Karpas-422 (cell line): ENCODE results near the gene INTS3. TPM values are rescaled to one million over a fixed set of nuclear protein-coding genes. Genes with fewer than 3 reads are reported as not detected.
A peak's percentile ranks its signal among the peaks of the same experiment; 100 is the strongest.

Experiments
- DNase-seq: peaks from one replicate; pipeline ENCODE4 v3.0.0-alpha.2; 2015
- H2AFZ ChIP-seq: fragments of 200-600 bp; sonication (generic); 2 replicates; pipeline ENCODE4 v1.6.1; 2014; ENCODE audit warnings: antibody characterized with exemption, low read length, mixed read lengths
- H3K27ac ChIP-seq: fragments of 200-600 bp; sonication (generic); 2 replicates; pipeline ENCODE4 v1.5.1; 2014; ENCODE audit warnings: mild to moderate bottlenecking, low read length, moderate library complexity
- H3K27me3 ChIP-seq: fragments of 200-600 bp; sonication (generic); 2 replicates; pipeline ENCODE4 v1.6.1; 2014; ENCODE audit warnings: low read length, mixed read lengths
- H3K36me3 ChIP-seq: fragments of 200-600 bp; sonication (generic); 2 replicates; pipeline ENCODE4 v1.6.1; 2014; ENCODE audit warnings: low read length, mixed read lengths; ENCODE audit not compliant: insufficient read depth
- H3K4me1 ChIP-seq: fragments of 200-600 bp; sonication (generic); 2 replicates; pipeline ENCODE4 v1.6.1; 2014; ENCODE audit warnings: mild to moderate bottlenecking, low read length, mixed read lengths
- H3K4me2 ChIP-seq: fragments of 200-600 bp; sonication (generic); 2 replicates; pipeline ENCODE4 v1.6.1; 2014; ENCODE audit warnings: low read length, low read depth, mild to moderate bottlenecking; ENCODE audit not compliant: poor library complexity, severe bottlenecking
- H3K4me3 ChIP-seq: fragments of 200-600 bp; sonication (generic); 2 replicates; pipeline ENCODE4 v1.5.1; 2014; ENCODE audit warnings: mild to moderate bottlenecking, antibody characterized with exemption, low read length, mixed read lengths
- H3K79me2 ChIP-seq: fragments of 200-600 bp; sonication (generic); 2 replicates; pipeline ENCODE4 v1.6.1; 2014; ENCODE audit warnings: mild to moderate bottlenecking, low read length, mixed read lengths
- H3K9ac ChIP-seq: fragments of 200-600 bp; sonication (generic); 2 replicates; pipeline ENCODE4 v1.6.0; 2014; ENCODE audit warnings: low read length
- H3K9me2 ChIP-seq: fragments of 200-600 bp; sonication (generic), shearing (Covaris generic); replicated peaks from 2 replicates; pipeline ENCODE4 v1.6.0; 2014; ENCODE audit warnings: mild to moderate bottlenecking, low read length, moderate library complexity; ENCODE audit not compliant: insufficient read depth
- H3K9me3 ChIP-seq: fragments of 300-700, 200-600 bp; sonication (generic); 2 replicates; pipeline ENCODE4 v1.6.1; 2014; ENCODE audit warnings: low read length, mixed read lengths
- H4K20me1 ChIP-seq: fragments of 200-600 bp; sonication (generic); 2 replicates; pipeline ENCODE4 v1.6.1; 2014; ENCODE audit warnings: mild to moderate bottlenecking, antibody characterized with exemption, low read length, low read depth; ENCODE audit not compliant: insufficient read depth
- total RNA-seq: library from RNA; depleted of rRNA; stranded (reverse); fragments of >200 nt; shearing (Covaris generic); gene quantifications from 2 replicates; pipeline ENCODE4 v1.2.3, GENCODE V29; 2014; ENCODE audit warnings: low replicate concordance

The INTS3 gene
- total RNA-seq, 1 experiment from 2014 or later, result 65.4 TPM

- no peak overlapping the region for H3K27ac ChIP-seq
- H3K9me2 ChIP-seq, result no peaks in the 10 kb centered on the region
- H3K4me2 ChIP-seq, result no peak overlapping the region
- peak; percentile 94 for DNase-seq
- H2AFZ ChIP-seq, result no peak overlapping the region
- no peak overlapping the region for H3K9ac ChIP-seq
- no peaks in the 10 kb centered on the region for H3K79me2 ChIP-seq
- H3K36me3 ChIP-seq, result no peaks in the 10 kb centered on the region
- no peaks in the 10 kb centered on the region for H4K20me1 ChIP-seq
- peaks cover 19% of the 10 kb centered on the region for H3K4me1 ChIP-seq
- H3K4me3 ChIP-seq, result no peak overlapping the region
- H3K27me3 ChIP-seq, result no peaks in the 10 kb centered on the region
- H3K9me3 ChIP-seq, result no peaks in the 10 kb centered on the region
Observed at GRCh38 chr1:153796786-153797659, 69.2 kb downstream of the INTS3 start.

DNA sequence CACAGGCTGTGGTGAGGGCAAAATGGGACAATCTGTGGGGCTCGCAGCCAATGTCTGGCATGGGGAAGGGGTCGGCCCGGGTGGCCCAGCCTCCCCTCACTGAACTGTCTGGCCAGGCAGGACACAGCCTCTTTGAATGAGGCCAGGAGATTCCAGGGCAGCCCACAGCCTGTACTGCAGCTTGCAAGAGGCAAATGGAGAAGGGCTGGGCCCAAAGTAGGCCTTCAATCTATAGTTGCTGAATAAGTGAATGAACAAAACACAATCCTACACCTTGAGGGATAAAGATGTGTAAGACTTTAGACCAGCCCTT is 70.6 kb downstream of the INTS3 start:
- H2AFZ ChIP-seq, result no peak overlapping the region
- H3K79me2 ChIP-seq, result no peaks in the 10 kb centered on the region
- peak overlapping the region; percentile 18; the same call in 1 of the 2 replicates for H3K9ac ChIP-seq
- H4K20me1 ChIP-seq, result no peaks in the 10 kb centered on the region
- H3K27me3 ChIP-seq, result no peaks in the 10 kb centered on the region
- DNase-seq, result no peak
- no peaks in the 10 kb centered on the region for H3K36me3 ChIP-seq
- H3K4me3 ChIP-seq, result no peak overlapping the region
- 0 out of 2 replicates have a peak, but pooled peaks cover under 1% of the 10 kb centered on the region for H3K9me2 ChIP-seq
- peaks cover 19% of the 10 kb centered on the region for H3K4me1 ChIP-seq
- H3K9me3 ChIP-seq, result no peaks in the 10 kb centered on the region
- H3K27ac ChIP-seq, result peak overlapping the region; percentile 49
- H3K4me2 ChIP-seq, result no peak overlapping the region

DNA sequence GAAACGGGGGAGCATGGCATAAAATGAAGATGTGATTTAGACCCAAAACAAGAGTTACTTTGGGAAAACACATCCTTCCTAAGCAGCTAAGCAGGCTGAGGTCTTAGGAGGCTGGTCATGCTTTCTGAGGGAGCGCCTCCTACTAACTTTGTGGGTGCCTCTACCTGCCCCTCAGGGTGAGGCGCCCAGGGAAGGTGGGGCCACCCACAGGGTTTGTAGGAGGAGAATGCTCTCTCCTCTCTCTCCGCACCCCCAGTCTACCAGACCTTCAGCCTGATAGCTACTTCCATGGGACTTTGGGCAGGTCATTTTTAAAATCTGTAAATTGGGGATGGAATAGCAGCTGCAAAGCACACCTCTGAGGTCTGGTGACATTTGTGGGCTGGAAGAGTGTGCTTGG is 71.2 kb downstream of the INTS3 start:
- Histone ChIP-seq H3K9me2 (0 out of 2 replicates have a peak, but pooled peaks cover 3% of the 10 kb centered on the region), H4K20me1 (no peaks in the 10 kb centered on the region), H3K79me2 (no peaks in the 10 kb centered on the region), H3K27me3 (no peaks in the 10 kb centered on the region), H3K9me3 (no peaks in the 10 kb centered on the region), H2AFZ (no peak overlapping the region), H3K9ac (peak overlapping the region; percentile 18; the same call in 1 of the 2 replicates), H3K4me3 (no peak overlapping the region), H3K4me2 (no peak overlapping the region), H3K4me1 (peaks cover 19% of the 10 kb centered on the region), H3K27ac (peak overlapping the region; percentile 49), H3K36me3 (no peaks in the 10 kb centered on the region)
- no peak for DNase-seq

DNA sequence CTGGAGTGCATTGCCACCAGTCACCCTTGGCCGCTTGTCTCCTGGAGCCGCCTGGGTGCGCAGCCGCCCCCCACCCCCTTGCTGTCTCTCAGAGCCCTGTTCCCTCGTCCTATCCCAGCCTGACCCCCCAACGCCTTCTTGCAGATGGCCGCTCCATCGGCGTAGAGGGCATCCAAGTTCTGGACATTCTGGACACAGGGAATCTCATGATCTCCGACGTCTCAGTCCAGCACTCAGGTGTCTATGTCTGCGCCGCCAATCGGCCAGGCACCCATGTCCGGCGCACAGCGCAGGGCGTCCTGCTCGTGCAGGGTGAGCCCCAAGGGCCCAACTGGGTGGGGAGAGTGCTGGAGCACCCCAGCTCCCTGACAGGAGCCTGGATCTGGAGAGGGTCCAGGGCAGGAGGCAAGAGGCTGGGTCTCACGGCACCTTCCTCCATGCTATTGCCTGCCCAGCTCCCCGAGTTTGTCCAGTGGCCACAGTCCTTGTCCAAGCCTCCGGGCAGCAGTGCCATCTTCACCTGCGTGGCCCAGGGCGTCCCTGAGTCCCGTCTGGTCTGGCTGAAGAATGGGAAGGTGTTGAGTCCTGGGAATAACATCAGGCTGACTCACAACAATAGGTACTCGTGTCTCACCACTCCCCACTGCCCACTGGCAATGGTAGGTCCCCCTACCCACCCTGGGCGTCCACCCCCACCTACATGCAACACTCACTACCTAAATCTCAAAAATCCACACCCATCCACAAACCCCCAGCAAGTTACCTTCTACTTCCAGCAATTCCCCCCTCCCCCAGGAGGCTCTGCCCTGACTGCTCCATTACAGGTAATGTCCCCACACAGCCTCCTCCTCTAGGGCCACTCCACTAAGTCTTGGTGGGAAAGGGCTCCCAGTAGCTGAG is 72.0 kb downstream of the INTS3 start:
- no peaks in the 10 kb centered on the region for H4K20me1 ChIP-seq
- no peak overlapping the region for H3K4me2 ChIP-seq
- H2AFZ ChIP-seq, result no peak overlapping the region
- H3K9ac ChIP-seq, result no peak overlapping the region
- H3K27ac ChIP-seq, result no peak overlapping the region
- no peaks in the 10 kb centered on the region for H3K27me3 ChIP-seq
- peaks cover 19% of the 10 kb centered on the region for H3K4me1 ChIP-seq
- no peak for DNase-seq
- no peaks in the 10 kb centered on the region for H3K9me3 ChIP-seq
- H3K9me2 ChIP-seq, result 0 out of 2 replicates have a peak, but pooled peaks cover 3% of the 10 kb centered on the region
- H3K79me2 ChIP-seq, result no peaks in the 10 kb centered on the region
- H3K4me3 ChIP-seq, result no peak overlapping the region
- no peaks in the 10 kb centered on the region for H3K36me3 ChIP-seq

DNA sequence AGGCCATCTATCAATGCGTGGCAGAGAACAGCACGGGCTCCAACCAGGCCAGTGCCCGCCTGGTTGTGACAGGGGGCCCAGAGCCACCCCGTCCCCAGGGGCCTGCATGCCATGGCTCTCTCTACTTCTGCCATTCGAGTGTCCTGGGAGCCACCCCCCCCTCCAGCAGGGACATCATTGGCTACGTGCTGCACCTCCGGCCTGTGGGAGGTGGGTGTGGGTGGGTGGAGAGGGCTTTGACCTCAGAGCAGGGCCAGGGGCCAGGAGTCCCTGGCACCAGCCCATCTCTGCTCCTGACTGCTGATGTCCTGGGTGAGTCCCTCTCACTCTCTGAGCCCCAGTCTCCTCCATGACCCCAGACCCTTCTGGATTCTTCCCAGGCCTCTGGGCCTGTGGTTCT is 72.7 kb downstream of the INTS3 start:
- no peak for DNase-seq
- Histone ChIP-seq H3K4me2 (no peak overlapping the region), H3K9me2 (0 out of 2 replicates have a peak, but pooled peaks cover 3% of the 10 kb centered on the region), H3K79me2 (no peaks in the 10 kb centered on the region), H3K4me1 (peaks cover 25% of the 10 kb centered on the region), H3K27ac (no peak overlapping the region), H3K9me3 (no peaks in the 10 kb centered on the region), H3K9ac (no peak overlapping the region), H3K4me3 (no peak overlapping the region), H2AFZ (no peak overlapping the region), H4K20me1 (no peaks in the 10 kb centered on the region), H3K27me3 (no peaks in the 10 kb centered on the region), H3K36me3 (no peaks in the 10 kb centered on the region)

DNA sequence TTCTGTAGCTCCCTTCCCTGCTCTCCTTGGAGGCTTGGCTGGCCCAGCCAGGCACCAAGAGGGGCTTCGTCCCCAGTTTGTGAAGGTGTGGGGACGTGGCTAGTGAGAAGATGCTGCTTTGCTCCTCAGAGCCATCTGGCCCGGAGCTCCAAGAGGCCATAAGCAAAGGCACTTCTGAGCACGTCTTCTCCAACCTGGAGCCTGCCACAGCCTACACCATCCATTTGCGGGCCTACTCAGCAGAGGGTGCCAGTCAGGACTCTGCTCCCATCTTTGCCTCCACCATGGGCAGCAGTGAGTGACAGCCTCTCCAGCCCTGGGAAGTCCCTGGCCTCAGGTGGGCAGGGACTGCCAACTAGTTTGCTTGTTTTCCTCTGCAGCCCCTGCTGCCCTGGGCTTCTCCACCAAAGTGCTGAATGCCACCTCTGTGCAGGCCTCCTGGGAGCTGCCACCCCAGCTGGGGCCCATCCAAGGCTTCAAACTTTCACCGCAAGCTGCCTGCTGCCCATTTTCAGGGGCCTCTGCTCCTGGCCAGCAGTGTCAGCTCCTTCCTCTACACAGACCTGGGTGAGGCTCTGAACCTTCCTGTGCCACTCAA is 73.3 kb downstream of the INTS3 start:
- Histone ChIP-seq H3K9me3 (no peaks in the 10 kb centered on the region), H3K9me2 (0 out of 2 replicates have a peak, but pooled peaks cover 3% of the 10 kb centered on the region), H2AFZ (no peak overlapping the region), H3K79me2 (no peaks in the 10 kb centered on the region), H3K36me3 (no peaks in the 10 kb centered on the region), H3K4me2 (no peak overlapping the region), H3K27ac (no peak overlapping the region), H3K9ac (no peak overlapping the region), H3K27me3 (no peaks in the 10 kb centered on the region), H4K20me1 (no peaks in the 10 kb centered on the region), H3K4me3 (no peak overlapping the region), H3K4me1 (peaks cover 31% of the 10 kb centered on the region)
- no peak for DNase-seq

DNA sequence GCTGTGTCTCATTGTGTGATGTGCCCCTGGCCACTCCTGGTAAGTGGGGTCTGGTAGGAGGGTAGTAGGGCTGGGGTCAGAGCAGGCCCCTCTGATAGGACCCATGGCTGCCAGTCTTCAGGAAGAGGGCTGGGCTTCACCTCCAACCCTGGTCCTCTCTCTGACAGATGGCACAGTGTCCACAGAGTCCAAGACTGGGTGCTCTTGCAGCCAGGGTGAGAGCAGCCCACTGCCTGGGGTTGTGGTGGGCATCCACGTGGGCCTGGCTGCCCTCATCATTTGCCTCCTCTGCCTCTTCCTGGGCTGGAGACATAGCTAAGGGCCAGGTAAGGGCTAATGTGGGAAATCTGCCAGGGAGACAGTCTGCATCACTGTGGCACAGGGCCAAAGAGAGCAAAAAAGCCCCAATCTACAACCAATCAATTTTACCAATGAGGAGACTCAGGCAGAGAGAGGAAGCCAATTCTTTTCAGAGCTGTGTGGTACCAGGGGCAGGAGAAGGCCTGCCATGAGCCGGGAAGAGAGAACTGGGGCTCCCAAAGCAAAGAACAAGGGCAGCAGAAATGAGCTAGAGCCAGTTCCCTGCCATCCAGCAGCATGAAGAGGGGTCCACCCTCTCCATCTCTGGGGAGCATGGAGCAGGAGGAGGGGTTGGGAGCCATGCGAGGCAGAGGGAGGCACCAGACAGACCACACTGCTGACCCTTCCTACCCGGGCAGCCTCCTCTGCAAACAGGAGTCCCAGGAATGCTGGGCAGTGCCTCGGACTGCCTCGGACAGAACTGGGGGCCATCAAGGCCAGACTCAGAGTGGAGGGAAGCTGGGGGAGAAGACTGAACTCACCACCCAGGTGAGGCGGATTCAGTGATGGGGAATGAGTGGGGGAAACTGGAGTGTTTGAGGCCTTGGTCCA is 74.2 kb downstream of the INTS3 start:
- H3K9ac ChIP-seq, result no peak overlapping the region
- no peaks in the 10 kb centered on the region for H3K36me3 ChIP-seq
- H3K27me3 ChIP-seq, result no peaks in the 10 kb centered on the region
- H3K4me2 ChIP-seq, result no peak overlapping the region
- H3K4me1 ChIP-seq, result peaks cover 40% of the 10 kb centered on the region
- H3K9me2 ChIP-seq, result 0 out of 2 replicates have a peak, but pooled peaks cover 3% of the 10 kb centered on the region
- no peak overlapping the region for H3K4me3 ChIP-seq
- no peaks in the 10 kb centered on the region for H4K20me1 ChIP-seq
- no peak overlapping the region for H3K27ac ChIP-seq
- H3K9me3 ChIP-seq, result no peaks in the 10 kb centered on the region
- no peak overlapping the region for H2AFZ ChIP-seq
- no peak for DNase-seq
- H3K79me2 ChIP-seq, result no peaks in the 10 kb centered on the region
